Bone marrow (tissue), 2 donors: ENCODE results near the gene ABCA8.
A peak's percentile ranks its signal among the peaks of the same experiment; 100 is the strongest.
"Not testable (repeated sequence)": the region's sequence is repeated elsewhere in the genome, so short reads cannot be mapped to it uniquely, and the experiment has no call there.

ENCODE experiments used
- DNase-seq, 2 donors: peaks; one replicate each; lab custom pipeline; 2025; lab: John Stamatoyannopoulos, UW

The ABCA8 gene

DNA sequence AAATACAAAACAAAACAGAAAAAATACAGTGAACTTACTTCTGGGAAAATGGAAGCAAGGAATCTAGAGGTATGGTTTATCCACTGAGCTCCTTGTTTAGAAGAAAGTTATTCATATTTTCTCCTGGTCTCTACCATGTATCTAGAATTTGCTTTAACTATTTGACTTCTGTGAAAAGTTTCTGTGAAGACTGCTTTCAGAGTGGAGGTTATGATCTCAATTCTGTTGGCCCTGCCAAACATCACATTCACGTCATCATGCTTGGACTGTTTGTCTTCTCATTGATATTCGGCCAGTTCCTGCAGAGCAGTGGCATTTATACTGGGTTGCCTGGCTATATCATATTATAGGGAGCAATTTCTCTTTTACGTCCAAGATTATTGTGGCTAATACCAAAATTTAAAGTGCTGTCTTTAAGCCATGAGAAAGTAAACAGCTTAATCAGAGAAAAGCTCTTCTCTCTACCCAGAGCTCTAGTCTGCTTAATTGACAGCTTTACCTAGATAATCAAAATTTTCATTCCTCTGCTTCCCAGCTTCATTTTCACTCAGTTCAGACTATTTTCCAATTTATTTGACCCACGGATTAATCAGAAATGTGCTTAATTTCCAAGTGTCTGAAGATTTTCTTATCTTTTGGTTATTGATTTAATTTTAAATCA lies at the start of gene ABCA8:
ABCA8 (minus strand) TSS at position 212 of the 661 bp plus-strand sequence. CDS start 13,358 bp downstream, outside the sequence.
- DNase-seq: no peak

GRCh38 chr17:69004759-69005158 lies 49.6 kb upstream of the ABCA8 start:
- DNase-seq: not testable (repeated sequence)

DNA sequence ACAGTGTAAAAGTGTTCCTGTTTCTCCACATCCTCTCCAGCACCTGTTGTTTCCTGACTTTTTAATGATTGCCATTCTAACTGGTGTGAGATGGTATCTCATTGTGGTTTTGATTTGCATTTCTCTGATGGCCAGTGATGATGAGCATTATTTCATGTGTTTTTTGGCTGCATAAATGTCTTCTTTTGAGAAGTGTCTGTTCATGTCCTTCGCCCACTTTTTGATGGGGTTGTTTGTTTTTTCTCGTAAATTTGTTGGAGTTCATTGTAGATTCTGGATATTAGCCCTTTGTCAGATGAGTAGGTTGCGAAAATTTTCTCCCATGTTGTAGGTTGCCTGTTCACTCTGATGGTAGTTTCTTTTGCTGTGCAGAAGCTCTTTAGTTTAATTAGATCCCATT lies 44.6 kb upstream of the ABCA8 start:
- DNase-seq: not testable (repeated sequence)

DNA sequence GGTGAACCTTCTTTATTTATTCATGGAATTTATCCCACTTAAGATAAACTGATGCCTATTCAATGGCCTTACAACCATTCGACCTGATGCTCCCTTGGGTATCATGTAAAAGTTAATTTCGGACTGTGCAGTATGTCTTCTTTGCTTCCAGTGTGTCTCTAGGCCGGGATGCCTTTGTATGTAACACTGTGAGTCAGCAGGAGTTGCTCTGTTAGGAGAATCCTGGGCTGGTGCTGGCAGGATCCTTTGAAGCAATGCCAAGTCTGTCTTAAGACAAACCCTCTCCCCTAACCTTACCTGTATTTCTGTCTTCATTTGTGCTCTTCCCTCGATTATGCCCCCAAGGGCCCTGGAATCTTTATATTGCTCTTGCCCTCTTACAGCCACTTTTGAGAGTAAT lies 37.9 kb upstream of the ABCA8 start:
- no peak for DNase-seq

- DNase-seq: no peak
Measured at GRCh38 chr17:68987966-68988365, 32.8 kb upstream of the ABCA8 start.

DNA sequence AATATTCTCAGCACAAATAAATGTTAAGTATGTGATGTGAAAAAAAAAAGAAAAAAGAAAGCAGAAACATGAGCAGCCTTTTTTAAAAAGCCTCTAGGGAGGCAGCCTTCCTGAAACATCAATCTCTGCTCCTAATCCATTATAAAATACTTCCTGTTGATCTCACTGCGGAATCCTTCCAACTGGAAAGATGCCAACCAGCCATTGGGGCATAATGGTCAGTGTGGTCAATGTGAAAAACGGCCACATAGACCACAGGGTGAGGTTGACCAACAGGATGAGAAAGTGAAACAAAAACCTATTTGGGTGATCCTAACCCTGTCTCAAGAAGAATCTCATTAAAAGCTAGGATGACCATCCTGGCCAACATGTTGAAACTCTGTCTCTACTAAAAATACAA lies 26.1 kb upstream of the ABCA8 start:
- no peak for DNase-seq

DNA sequence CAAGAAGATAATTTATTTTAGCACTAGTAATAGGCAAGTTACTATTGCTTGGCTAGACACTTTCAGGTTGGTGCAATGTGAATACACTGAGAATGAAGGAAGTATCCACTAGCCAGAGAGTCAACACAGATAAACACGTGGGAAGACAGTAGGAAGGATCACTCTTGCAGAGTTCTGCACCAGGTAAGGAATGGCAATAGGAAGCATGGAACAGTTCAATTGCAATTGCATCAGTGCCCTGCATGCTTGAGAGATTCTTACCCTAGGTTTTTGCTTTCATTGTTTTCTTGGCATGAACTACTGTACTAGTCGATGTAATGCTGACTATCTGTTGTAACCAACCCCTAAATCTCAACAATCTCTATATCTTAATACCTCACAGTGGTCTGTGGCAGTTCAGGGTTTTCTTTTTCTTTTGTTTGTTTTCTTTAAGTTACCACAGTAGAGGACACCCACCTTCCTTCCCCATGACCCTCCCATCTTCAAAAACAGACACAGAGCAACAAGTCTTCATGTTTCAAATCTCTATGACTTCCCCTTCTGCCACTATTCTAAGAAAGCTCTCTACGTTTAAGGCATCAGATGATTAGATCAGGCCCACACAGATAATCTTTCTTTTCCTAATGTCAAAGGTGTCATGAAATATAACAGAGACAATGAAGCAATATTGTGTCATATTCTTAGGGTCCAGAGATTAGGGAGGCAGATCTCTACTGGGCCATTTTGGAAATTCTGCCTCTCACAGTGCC lies 18.1 kb upstream of the ABCA8 start:
- DNase-seq: peak in 1 of 2 donors; percentile 21

DNA sequence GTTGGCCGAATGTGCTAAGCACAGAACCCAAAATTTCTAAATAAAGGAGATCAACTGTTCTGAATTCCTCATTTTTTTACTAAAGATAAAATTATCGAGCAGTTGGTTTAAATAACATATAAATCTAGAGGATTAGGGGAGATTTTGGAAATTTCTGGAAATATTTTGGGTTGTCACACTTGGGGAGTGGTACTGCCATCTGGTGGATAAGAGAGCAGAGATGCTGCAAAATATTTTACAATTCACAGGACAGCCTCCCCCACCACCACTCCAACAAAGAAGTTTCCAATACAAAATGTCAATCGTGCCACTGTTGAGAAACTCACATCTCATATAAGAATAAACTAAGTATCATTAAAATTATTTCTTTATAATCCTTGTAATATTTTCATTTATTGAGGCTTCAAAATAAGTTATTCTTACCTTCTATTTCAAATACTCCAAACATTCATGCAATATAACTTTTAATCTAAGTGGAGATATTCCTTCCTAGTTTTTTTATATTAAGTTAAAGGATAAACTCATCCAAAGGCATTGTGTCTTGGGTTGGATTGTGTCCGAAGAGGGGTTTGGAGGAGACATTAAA lies 17.0 kb upstream of the ABCA8 start:
- DNase-seq: no peak

GRCh38 chr17:68969101-68969500 lies 13.9 kb upstream of the ABCA8 start:
- DNase-seq: no peak

DNA sequence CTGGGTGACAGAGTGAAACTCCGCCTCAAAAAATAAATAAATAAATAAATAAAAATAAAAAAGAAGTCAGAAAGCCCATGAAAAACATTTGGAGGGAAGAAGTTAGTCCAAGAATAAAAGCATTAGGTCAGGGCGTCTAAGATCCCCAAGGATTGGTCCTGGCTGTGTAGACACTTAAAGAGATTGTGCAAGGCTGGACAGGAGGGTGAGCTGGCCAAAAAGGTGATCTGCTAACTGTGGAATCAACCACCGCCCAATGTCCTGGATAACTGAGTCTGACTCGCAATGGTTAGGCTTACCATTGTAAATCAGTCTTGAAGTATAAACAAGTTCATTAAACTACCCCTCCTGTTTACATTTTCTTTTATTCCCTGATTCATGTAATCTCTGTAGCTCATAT lies 8.8 kb upstream of the ABCA8 start:
- no peak for DNase-seq

- no peak for DNase-seq
Measured at GRCh38 chr17:68961214-68961882, 6.2 kb upstream of the ABCA8 start.

GRCh38 chr17:68959117-68959516 lies 3.9 kb upstream of the ABCA8 start:
- not testable (repeated sequence) for DNase-seq

DNA sequence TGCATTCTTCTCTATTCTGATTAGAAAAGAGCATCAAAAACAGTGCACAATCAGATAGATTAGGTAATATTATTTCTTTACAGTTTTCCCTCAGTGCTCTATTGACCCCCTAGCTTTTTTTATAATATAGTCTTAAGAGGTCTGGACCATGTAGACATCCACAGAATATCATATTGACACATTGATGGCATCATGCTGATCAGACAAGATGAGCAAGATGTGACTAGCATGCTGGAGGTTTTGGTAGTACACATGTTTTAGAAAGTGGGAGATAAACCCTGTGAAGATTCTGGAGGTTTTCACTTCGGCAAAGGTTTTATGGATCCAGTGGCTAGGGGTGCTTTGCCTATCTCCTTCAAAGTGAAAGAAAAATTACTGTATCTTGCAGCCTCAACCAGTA lies 2.8 kb upstream of the ABCA8 start:
- no peak for DNase-seq

DNA sequence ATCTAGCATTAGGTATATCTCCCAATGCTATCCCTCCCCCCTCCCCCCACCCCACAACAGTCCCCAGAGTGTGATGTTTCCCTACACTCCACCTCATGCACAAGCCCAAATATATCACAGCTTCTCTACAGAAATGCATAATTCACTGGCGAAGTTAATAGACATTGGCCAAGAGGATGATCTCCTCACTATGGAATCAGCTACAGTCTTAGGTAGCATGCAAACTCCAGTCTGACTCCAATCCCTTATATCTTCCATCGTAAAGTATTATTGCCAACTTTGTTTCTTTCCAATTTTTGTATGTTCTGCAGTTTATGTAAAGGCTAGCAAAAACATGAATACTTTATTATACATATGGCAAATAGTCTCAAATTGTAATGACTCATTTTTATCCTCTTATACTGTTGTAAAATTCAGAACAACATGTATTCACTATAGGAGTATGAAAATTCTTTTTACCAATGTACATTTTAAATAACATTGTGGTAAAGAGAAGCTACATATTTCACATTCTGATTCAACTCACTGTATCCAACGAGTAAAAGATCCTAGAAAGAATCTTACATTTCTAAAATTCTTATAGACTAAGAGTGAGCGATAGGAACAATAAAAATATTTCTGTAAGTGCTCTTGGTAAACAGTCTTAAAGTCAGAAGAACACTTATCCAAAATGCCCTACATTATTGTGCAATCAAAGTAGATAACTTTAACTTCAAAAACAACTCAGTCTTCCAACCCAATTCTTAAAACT lies 871 bp downstream of the ABCA8 start:
- no peak for DNase-seq

- no peak for DNase-seq
Measured at GRCh38 chr17:68953340-68953997, 1.7 kb downstream of the ABCA8 start.

DNA sequence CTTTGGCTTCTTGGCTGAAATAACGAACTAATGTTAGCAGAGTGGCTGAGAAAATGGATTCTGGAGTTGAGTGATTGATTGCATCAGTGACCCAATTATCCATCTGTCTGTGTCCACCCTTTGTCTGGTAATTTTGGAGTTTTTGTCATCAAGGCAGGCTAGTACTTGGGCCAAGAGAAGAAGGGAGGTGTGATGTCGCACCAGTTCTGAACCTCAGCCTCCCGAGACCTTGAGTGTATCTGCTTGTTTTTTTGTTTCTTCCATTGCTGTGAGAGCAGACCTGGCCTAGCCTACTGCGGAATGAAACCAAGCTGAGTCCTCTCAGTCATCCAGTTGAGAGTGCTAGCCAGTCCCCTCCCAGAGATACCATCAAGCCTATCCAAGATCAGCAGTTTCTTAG lies 4.5 kb downstream of the ABCA8 start:
- DNase-seq: no peak

- not testable (repeated sequence) for DNase-seq
Measured at GRCh38 chr17:68947868-68948267, 7.3 kb downstream of the ABCA8 start.

DNA sequence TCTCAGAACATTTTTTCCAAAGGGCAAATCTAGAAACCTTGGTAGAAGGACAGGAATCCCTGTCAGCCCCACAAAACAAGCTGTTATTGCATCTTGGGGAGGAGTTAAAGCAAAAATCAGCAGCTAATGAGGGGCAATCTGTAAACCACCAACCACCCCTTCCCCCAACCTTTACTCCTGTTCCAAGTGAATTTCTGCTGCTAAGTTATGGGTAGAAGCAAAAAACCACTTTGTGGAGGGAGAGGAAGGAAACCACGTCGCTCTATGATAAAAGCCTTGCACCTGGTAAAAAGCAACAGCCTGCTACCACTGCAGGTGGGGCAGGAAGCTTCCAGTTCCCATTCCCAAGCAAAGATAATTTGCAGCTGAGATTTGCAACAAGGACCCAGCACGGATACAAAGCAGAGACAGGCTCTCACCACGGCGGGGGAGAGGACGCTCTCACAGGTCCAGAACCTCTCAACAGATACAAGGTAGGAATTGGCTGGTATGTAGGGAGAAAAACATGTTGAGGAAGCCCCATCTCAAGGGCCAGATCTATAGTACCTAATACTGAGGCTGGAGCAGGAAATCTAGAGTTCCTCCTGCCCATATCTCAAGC lies 10.7 kb downstream of the ABCA8 start:
- DNase-seq: no peak

GRCh38 chr17:68943812-68944182 lies 11.4 kb downstream of the ABCA8 start:
- not testable (repeated sequence) for DNase-seq

- DNase-seq: no peak
Measured at GRCh38 chr17:68943123-68943811, 11.9 kb downstream of the ABCA8 start.
